NCI-H2227 (cell line): ENCODE results near the gene MUS81.

ENCODE experiments used
- DNase-seq: peaks from one replicate; lab custom pipeline; 2025; ENCODE audit not compliant: unreplicated experiment; lab: John Stamatoyannopoulos, UW

MUS81 gene

DNA sequence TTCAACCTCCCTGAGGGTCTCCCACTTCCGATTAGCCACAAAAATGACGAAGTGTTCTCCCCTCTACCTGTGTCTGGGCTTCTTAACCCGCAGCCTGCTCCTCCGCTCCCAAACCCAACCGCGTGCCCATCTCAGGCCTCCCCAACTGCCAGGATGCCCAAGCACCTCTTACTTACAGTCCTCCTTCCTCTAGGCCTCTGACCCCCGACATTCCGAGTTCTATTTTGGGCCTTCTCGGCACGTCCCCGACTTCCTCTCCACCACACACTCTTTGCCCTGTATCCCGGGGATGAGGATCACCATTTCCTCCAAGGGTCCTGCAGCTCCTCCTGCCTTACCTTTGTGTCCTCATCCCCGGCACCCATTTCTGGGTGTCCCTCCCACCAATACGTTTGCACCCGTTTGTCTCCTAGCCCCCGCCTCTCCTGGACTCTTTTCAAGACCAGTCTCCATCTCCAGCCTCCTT lies 388 bp upstream of the MUS81 start:
- DNase-seq: no peak

DNA sequence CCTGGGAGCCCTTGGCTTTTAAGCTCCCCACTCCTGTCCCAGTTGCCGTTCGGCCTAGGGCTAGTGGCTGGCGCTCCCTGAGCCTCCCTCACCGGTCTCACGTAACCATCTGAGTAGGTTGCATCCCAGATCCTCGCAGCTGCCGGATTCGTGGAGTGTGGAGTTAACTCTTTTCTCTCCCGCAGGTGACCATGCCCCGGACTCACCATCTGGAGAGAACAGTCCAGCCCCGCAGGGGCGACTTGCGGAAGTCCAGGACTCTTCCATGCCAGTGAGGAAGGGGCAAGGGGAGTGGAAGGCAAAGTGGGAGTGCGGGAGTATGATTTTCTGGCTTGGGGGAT lies 902 bp downstream of the MUS81 start:
- DNase-seq: no peak

DNA sequence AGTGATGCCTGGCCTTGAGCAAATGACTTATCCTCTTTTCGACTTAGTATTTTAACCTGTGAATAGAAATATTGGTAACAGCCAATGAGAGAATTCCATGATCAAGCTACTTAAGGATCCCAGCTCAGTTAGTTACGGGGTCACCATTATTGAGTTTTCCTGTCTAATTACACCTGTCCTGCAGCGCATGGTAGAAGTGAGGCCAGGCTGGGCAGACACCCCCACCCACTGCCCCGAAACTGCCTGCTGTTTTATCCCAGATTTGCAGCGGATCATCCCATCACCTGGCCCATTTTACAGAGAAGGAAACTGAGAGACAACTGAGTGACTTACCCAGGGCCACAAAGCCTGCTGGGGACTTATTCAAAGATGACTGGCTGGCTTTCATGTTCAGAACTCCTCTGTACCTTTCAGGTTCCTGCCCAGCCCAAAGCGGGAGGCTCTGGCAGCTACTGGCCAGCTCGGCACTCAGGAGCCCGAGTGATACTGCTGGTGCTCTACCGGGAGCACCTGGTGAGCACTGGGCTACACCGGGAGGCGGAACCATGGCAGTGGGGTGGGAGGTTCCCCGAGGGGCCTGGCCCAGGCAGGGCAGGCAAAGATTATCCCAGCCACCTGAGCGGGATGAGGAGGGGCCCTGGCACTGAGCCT lies 1.4 kb downstream of the MUS81 start:
- no peak for DNase-seq

DNA sequence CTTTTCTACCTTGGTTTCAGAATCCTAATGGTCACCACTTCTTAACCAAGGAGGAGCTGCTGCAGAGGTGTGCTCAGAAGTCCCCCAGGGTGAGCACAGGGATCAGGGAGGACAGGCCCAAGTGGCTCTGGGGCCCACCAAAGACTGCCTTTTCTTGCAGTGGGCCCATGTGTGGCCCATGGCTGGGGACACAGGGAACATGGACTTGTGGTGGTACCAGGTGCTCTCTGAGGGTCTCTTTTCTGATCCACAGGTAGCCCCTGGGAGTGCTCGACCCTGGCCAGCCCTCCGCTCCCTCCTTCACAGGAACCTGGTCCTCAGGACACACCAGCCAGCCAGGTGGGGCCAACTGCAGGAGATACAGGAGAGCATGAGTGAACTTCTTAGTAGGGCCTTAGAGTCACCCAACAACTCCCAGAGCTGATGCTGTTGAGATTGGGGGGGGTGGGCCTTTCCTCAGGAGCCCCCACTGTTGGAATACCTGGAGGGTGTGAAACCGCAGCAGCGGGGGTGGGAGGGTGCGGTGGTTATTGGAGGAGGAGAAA lies 2.0 kb downstream of the MUS81 start:
- DNase-seq: no peak

DNA sequence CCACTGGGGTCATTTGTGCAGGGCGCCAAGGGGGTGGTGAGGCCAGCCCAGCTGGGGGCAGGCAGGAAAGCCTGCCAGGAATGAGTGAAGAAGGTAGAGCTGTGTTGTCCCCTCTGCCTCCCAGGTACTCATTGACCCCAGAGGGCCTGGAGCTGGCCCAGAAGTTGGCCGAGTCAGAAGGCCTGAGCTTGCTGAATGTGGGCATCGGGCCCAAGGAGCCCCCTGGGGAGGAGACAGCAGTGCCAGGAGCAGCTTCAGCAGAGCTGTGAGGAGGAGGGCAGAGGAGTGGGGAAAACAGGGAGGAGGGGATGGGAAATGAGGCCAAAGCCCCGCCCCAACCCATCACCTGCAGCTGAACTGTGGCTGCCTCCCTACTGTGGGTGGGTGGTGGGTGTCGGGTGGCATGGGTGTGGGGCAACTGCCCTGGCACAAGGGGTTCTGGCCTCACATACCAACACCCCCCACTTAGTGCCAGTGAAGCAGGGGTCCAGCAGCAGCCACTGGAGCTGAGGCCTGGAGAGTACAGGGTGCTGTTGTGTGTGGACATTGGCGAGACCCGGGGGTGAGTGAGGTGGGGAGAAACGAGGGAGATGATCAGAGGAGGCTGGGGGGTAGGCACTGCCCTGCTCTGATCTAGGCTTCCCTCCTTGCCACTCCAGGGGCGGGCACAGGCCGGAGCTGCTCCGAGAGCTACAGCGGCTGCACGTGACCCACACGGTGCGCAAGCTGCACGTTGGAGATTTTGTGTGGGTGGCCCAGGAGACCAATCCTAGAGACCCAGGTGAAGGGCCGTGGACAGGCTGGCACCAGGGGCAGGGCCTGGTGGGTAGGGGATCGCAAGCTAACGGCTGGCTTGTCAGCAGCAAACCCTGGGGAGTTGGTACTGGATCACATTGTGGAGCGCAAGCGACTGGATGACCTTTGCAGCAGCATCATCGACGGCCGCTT lies 3.0 kb downstream of the MUS81 start:
- DNase-seq: no peak

DNA sequence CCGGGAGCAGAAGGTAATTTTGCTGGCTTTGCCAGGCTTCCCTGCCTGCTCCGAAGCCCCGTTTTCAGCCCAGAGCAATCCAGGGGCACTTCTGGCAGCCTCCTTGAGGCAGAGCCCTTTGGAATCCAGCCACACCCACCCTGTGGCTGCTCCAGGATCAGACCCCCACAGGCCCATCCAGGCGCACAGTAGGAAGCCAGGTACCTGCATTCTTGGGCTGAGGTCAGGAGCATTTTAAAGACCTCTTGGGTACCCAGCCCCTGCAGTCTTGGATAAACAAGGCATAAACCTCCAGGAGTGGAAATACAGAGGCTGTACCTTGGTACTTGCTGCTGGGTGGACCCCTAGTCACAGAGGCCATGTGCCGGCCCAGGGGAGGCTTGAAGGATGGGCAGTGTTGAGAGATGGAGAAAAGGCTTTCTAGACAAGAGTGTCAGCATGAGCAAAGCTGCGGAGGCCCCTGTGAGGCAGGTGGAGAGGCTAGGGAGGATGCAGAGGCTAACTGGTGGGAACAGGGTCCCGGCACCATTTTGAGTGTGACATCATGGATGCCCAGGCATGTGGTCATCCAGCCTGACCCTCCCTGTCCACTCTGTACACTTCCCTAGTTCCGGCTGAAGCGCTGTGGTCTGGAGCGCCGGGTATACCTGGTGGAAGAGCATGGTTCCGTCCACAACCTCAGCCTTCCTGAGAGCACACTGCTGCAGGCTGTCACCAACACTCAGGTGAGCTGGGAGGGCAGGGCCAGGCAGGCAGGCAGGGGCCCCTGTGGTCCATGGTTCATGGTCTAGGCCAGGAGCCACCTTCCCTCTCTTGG lies 3.9 kb downstream of the MUS81 start:
- DNase-seq: no peak

DNA sequence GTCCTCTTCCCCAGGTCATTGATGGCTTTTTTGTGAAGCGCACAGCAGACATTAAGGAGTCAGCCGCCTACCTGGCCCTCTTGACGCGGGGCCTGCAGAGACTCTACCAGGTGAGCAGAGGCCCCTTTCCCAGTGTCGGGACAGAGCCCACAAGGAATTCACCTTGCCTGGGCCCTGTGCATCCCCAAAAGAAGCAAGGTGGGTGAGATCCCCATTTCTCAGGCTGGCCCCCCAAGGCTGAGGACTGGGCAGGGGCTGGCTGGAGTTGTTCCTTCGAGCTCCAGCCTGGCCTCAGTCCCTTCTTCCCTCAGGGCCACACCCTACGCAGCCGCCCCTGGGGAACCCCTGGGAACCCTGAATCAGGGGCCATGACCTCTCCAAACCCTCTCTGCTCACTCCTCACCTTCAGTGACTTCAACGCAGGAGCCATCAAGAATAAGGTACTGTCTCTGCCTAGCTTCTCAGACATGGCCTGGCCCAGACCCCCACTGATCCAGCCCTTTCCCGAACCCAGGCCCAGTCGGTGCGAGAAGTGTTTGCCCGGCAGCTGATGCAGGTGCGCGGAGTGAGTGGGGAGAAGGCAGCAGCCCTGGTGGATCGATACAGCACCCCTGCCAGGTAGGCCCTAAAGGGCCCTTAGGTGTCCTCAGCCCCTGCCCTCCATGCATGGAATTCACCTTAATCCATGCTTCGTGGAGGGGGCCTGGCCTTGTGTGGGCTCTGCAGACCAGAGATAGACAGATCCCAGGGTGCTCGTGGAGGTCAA lies 4.7 kb downstream of the MUS81 start:
- DNase-seq: no peak

DNA sequence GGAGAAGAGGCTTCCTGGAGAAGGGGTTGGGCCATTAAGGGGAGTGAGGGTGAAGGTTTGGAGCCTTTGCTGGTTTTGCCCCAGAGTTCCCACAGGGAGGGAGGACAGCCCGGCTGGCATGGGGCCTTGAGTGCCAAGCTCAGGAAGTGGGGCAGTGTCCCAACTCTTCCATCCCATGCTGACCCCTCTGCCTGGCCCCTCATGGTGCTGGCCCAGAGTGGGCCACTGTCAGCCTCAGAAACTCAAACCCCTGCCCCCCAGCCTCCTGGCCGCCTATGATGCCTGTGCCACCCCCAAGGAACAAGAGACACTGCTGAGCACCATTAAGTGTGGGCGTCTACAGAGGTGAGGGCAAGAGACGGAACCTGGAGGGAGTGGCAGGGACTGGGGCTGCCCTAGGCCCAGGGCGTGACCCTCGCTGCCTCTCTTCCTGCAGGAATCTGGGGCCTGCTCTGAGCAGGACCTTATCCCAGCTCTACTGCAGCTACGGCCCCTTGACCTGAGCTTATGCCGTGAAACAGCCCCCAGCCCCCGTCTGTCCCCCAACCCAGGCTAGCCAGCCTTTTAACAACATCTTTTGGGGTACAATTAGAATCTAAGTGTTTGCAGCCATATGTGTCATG lies 5.4 kb downstream of the MUS81 start:
- no peak for DNase-seq

DNA sequence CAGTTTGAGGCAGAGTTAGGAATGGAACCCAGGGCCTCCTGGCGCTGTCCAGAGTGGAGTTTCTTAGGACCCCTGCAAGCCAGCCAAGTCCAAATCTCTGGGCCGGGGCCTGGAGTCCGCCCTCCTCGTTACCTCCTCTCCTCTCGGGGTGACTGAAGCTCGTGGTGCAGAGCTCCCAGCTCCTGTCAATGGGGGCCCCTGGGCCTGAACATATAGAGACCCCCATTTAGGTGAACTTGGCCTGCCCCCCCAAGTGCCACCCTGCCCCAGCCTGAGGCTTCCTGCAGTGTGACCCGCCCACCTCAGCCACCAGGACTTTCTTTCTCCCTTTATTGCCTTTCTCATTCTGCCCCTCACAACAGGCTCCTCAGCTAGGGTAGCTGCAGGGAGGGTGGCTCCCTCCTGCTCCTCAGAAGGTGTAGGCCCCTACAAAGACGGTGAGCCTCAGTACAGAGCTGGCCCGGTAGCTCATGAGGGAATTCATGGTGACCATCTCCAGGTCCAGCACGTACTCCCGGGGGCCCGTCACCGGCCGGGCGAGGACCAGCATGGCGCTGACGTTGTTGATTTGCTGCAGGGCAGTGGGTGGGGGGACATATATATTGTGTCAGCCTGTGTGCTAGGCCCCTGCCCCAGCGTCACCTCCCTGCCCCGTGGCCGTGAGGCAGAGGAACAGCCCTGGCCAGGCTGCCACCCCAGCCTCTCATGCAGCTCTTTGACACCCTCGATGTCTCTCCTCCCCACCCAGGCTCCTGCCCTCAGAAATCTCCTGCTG lies 6.5 kb downstream of the MUS81 start:
- DNase-seq: no peak

DNA sequence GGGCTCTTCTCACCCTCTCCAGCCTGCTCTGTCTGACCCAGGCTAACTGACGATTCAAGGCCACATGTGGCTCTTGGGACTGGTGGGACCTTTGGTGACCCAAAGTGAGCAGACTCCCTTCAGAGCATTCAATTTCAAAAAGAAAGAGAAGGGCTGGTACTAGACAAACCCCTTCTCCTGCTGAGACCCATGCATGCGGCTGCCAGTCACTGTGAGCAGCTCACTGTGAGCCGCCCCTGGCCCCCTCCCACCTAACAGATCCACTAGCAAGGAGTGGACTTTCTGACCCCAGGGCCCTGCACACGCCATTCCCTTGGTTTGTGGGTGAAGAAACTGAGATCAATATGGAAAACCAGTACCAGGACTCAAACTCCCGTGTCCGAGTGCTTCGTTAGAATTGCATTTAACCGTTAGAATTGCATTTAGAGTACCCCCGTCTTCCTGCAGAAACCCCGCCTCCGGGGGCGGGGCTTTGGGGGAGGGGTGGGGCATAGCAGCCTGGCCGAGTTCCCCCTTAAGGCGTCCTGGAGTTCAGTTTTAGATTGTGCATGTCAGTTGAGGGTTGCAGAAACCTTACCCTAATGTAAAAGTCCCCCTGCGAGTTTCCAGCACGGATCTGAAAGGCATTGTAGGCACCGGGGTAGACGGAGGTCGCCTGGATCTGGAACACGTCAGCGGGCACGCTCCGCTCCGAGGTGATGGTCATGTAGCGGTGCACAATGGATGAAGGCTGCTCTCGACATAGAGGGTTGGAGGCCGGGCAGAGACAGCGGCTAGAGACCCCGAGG lies 7.2 kb downstream of the MUS81 start:
- no peak for DNase-seq

DNA sequence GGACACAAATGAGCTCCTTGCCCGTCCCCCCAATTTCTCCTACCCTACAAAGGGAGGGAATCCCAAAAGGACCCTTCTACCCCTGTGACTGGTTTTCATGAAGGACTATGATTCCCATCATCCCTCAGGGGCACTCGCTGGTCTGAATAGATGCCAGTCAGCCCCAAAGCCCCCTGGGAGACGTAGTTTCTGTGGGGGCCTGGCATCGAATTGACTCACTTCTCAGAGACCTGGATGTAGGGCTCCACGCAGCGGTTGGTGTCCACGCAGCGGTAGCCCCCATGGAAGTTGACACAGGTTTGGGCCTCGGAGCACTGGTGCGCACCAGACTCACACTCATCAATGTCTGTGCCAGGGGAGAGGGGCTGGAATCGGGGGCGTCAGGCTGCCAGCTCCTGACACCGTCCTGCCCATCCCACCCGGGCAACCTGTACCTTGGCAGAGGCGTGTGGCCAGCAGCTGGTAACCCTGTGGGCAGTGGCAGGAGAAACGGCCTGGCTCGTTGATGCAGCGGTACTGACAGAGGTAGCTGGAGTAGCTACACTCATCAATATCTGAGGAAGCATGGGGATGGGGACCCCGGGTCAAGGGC lies 7.9 kb downstream of the MUS81 start:
- DNase-seq: peak; percentile 37

DNA sequence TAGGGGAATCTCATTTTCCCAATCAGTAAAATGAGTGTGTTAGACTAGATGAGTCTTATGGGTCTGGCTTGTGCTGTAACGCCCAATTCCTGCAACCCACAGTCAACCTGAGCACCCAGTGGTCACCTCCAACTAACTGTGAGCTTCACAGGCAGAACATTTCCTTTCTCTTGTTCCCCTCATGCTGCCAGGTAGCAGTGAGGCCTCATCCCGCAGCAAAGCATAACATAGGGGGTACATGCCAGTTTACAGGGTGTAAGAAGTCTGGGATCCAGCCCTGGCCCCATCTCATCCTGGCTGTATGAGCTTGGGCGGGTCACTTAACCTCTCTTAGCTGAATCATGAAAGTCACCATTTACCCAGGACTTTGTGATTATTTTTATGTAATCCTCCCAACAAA lies 8.7 kb downstream of the MUS81 start:
- DNase-seq: no peak

DNA sequence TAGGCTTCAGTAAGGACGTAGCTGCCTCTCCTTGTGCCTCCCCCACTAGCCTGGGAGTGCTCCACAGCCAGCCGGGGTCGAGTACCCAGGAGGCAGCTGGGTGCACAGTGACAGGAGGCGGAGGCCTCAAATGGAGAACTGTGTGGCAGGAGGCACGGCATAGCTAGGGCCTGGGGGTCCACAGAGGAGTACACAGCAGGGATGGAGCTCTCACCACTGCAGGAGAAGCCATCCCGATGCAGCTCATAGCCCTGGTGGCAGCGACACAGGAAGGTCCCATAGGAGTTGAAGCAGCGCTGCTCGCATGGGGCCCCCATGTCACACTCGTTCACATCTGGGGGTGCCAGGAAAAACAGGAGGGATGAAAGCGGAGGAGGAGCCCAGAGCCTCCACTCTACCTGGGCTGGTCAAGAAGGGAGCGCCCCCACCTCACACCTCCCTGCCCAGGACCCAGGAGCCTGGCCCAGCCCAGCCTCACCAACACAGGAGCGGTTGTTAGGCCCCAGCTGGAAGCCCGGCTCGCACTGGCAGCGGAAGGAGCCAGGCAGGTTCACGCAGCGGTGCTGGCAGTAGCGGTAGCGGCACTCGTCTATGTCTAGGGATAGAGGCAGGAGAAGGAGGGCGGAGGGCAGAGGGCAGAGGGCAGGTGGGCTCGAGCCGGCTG lies 9.5 kb downstream of the MUS81 start:
- no peak for DNase-seq

DNA sequence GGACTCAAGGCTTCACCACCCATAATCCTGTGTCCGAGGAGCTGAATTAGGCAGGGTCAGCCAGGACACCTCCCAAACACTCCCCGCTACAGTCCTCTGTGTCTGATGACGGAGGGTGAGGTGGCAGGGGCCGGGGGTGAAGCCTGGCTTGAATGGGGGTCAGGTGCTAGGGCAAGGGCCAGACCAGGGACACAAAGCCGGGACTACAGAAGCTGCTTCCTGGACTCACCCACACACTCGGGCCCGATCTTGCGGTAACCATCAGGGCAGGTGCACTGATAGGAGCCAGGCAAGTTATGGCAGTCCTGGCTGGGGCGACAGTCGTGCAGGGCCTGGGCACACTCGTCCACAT lies 10.1 kb downstream of the MUS81 start:
- DNase-seq: no peak

DNA sequence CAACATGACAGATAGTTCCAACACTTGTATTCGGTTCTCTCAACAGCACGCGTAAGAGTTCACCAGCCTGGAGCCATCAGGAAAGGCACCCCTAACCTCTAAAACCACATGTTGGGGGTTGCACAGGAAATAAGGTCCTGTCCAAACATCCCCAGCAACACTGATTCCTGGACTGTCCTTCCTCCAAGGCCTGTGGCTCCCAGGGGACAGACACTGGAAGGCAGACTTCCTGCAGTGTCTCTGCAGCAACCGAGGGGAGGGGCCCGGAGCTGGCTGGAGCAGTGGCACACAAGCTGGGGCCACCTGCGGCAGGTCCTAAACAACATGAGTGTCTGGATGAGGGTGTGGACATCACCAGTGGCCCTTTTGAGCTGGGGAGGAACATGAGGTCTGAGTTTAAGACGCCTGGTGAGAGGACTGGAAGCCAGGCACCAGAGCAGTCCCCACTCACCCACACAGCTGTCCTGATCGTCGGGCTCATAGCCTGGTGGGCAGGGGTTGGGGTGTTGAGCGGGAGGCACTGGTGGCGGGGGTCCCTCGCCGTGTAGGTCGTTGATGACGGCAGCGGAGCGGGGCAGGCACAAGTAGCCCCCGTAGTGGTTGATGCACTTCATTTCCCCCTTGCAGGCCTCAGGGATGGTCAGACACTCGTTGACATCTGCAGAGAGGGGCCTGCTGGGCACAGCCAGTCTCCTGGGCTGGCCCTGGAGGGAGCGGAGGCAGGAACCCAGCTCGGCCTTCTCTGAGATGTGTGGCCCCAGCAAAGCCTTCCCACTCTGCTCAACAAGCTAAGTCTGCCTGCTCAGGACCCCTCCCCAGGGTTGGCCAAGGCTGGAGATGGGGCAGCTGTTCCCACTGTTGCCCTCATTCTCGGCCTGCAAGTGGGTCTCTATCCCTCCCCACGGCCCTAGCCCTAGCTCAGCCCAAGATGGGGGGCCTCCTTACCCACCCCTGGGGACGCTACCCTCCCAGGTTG lies 10.8 kb downstream of the MUS81 start:
- DNase-seq: no peak

DNA sequence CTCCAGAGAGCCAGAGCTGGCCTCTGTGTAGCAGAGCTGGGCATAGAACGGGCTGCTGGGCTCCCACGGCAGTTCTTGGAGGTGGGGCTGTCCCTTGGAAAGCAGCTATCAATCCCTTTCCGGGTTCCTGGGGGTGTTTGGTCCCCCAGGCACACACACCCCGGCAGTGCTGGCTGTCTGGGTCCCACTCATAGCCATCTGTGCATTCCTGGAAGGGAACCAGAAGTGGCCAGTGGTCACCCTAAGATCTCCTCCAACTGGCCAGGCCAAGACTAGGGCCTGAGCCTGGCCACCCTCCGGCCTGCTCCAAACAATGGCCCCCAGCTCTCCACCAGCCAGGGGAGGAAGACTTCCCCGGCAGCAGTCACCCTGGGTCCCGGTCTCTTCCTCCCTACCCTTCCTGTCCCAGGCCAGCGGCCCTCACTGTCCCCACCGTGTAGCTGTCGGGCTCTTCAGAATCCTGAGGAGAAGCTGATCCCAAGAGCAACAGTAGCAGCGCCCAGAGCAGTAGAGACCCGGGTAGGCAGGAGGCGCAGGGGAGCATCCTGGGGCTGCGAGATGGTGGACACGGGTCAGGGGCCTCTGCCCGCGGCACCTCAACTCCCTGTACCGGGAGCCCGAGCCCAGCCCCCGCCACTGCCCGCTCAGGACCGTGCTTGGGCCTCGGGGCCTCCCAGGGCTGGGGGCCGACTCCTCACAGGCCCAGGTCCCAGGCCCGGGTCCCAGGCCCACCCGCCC lies 11.7 kb downstream of the MUS81 start:
- no peak for DNase-seq
